AG08395 (cell line): ENCODE results near the gene TTC6.

Experiments
- DNase-seq: peaks from one replicate; pipeline ENCODE4 v3.0.0; 2012; ENCODE audit warnings: mixed read lengths, low spot score

TTC6 gene

DNA sequence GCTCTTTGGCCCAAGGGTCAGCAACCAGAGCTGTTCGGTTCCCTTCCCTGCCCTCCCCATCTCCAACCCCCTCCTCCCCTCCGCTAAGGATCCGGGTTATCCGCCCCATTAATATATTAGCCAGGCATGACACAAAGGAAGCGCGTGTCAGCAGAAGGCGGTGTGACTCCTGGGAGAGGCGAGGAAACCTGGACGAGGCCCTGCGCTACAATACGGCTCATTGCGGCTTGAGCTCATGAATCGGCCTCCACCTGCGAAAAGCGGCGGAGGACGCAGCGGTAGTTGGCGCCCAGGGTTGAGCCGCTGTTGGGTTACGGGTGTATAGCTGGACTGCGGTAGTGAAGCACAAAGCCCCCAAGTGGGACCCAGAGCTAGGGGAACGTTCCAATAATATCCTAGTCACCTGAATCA is 10.3 kb upstream of the TTC6 start:
- no peak for DNase-seq

- no peak for DNase-seq
Measured at GRCh38 chr14:37585971-37586796, 9.2 kb upstream of the TTC6 start.

GRCh38 chr14:37586797-37587130 is 8.7 kb upstream of the TTC6 start:
- DNase-seq, result no peak

GRCh38 chr14:37587131-37587803 is 8.2 kb upstream of the TTC6 start:
- no peak for DNase-seq

GRCh38 chr14:37587881-37588666 is 7.4 kb upstream of the TTC6 start:
- DNase-seq, result no peak

- no peak for DNase-seq
Measured at GRCh38 chr14:37588667-37588955, 6.8 kb upstream of the TTC6 start.

- no peak for DNase-seq
Measured at GRCh38 chr14:37588956-37589714, 6.3 kb upstream of the TTC6 start.

DNA sequence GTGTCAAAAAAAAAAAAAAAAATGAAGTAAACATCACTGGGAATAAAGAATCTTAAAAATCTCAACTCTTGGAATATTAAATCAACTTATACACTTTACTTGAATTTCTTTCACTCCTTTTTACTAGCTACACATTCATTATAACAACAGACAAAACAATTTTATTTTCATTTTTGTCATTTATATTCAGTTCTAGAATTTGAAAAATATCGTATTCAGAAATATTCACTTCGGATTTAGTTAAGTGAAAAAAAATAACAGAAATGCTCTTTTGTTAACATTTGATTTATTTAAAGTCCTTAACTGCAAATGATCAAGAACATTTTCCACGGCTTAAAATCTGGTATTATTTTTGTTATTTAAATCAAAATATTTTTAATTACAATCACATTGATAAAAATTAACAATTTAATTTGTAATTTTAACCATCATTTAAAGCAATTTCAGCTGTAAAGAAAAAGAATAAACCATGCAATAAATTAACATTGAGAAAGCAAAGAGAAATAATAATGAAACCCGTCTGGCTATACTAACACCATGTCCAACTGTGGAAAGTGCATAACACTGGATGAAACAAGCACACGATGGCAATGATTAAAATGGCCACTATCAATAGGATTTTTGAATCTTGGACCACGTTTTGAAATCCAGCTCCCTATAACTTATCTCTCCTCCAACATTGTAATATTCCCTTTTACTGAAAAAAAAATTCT is 5.6 kb upstream of the TTC6 start:
- DNase-seq, result no peak

DNA sequence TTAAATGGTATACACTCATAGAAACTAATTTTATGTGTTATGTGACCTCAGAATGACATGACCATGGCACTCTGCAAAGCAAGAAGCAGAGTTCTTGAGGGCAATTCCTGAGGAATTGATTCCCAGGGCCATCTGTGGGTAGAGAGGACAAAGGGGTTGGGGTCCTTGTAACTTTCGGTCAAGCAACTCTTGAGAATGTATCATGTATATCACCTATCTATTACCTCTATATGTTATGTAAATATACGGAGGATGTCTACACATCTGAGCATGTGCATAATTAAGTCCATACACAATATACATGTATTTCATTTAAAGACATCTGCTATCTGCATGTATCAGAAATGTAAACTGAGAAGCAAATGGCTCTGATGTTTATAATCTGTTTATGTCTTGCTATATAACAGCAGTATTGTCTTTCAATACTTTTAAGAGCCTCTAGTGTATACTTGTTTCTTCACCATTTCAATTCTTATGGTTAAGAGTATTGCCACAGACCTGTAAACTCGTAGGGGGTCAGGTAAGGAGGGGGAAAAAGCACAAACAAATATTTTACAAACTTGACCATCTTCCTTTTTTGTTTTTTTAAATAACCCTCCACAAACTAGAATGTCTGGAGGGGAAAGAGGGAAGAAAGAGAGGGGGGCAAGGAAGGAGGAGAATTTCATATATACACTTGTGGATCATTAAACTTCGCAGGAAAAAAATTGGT is 4.8 kb upstream of the TTC6 start:
- no peak for DNase-seq

DNA sequence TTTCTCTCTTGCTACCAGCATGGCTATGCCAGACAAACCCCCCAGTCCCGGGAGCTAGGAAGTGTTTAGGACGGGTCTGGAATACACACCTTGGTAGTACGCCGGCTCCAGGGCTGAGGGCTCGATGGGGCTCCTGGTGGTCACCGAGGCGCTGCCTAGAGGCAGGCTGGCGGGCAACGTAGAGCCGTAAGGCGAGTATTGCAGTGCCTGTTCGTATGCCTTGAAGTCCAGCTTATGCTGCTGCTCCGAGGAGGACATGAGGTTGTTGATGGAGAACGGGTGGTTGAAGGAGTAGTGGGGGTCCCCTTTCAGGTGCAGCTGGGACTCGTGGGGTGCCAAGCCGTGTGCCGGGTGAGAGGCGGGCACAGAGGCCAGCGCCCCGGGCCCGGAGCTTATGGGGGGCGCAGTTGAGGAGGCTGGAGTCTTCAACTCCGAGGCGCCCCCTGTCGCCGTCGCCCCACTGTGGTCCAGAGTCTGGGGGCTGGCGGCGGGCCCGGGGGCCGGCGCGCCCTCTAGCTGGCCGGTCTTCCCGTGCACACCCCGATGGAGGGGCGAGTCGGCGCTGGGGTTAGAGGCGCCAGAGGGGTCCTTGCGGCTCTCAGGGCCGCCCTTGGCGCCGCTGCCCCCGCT is 4.0 kb upstream of the TTC6 start:
- DNase-seq, result no peak

- DNase-seq, result no peak
Measured at GRCh38 chr14:37591941-37592481, 3.4 kb upstream of the TTC6 start.

DNA sequence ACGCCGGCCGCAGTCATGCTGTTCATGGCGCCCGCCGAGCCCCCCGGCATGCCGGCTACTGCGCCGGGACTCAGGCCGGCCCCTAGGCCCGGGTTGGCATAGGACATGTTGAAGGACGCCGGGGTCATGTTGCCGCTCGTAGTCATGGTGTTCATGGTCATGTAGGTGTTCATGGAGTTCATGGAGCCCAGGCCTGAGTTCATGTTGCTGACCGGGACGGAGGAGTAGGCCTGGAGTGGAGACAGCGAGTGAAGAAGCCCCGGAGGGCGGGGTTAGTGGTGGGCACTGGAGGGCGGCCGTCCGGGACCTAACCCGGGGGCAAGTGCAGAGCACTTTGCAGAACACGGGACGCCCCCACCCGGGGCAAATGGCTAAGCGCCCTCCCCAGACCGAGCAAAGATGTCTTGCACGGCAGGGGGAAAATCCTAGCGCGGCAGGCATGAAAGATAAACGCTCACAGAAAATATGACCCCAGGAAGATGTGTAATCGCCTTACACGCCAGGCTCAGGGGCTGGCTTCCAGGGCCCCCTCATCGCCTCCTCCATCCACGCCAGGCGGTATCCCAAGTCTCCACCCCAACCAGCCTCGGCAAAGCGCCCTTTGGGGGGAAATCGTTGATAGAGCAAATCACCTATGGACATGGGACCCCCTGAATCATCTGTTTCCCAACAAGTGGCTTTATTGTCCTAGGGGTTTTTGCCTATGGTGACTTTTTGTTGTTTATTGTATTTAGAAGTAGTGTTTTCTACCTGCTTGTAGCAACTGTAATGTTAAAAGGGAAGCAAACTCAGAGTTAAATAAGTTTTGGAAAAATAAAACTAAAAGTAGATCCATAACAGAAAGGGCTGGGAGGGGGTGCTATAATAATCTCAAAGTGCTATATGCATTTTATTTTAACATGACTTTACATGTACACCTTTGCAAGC is 2.7 kb upstream of the TTC6 start:
- no peak for DNase-seq

DNA sequence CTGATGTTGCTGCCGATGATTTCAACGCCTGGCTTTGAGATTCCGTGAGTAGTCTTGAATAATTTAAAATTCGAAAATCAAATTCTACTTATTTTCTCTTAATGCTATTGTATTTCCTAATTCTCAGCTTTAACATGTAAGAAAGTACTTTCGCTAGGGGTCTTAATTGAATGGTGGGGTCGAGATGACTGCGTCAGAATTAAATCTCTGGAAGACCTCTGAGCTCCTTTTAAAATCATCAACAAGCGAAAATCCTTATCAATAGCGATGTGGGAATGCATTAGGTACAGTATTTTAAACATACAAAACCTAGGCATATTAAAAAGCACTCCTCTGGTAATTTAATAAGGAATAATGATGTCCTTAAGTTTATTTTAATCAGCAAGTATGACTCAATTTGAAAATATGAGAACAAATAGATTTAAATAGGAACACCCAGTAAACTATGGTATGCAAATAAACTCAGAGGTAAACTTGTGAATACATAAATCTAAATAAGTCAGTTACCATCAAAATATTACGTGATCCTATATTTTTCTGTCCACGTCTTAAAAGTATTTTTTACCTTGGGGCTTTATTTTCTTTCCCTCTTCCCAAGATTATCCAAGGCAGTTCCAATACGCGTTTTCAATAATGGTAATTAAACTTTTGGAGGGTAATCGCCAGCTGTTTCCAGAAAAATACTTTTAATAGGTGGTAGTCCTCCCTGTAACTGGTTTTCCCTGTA is 1.8 kb upstream of the TTC6 start:
- no peak for DNase-seq

DNA sequence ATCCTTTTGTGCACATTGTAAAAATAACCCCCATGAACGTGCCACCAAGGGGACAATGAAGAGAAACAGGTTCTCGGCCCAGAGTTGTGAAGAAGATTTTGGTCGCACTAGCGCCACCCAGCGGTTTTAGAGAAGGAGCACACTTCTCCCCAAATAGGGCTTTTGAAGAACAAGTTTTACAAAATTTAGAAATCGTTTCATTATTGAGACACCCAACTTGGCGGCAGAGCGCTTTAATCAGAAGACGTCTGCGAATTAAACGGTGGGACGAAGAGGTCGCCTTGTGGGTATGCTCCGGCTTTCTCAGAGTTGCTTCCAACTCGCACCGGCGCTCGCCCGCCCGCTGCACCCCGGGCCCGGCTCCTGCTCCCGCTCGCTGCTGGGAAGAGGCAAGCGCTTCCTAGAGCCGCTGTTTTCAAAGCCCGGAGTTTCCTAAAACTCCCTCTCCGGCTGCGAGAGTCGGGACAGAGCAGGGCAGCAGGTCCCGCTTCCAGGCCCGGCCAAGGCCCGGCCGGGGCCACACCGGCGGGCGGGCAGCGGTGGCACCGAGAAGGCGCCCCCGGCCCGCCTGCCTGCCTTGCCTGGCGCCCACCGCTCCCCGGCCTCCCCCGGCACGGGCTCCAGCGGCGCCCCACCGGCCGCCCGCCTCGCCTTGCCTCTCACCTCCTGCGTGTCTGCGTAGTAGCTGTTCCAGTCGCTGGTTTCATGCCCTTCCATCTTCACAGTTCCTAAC is 1.0 kb upstream of the TTC6 start:
- DNase-seq, result peak; percentile 68

DNA sequence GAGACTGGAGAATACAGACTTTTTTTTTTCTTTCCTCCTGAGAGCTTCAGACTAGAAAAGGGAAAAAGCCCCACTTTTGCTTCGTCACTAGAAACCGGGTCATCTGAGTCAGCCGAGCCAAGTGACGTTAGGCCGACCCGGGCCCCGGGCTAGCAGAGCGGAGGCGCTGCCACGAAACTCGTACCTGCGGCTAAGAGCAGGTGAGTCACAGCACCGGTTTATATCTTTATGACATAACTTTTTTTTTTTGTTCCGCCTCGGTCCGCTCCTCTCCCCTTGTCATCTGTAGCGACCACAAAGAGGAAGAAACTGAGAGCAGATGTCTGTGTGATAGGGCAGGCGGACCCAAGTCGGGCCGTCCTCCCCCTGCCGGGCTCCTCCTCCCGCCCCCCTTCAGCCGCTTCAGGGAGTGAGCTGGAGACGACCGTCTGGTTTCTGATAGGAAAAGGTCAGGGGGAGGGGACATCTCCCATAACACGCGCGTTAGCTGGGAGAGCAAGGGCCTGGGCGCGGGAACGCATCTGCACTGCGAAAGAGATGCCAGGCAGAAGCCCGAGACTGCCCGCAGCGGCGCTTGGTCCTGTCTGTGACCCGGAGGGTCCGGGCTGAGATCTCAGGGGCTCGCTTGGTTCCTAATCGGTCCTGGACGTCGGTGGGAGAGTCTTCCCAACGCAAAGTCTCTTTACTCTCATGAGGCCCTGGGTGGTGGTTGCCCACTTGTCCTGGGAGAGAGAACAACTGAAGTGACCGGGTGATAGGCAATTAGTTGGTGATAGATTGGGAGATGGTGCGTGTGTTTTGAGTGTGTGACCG is 586 bp downstream of the TTC6 start:
- no peak for DNase-seq

GRCh38 chr14:37596790-37597472 is 1.5 kb downstream of the TTC6 start:
- no peak for DNase-seq
